PC-9 (cell line): Measurements from ENCODE around the gene GRWD1. TPM values are rescaled to one million over a fixed set of nuclear protein-coding genes. Genes with fewer than 3 reads are reported as not detected.

Experiments used
- BruUV-seq: library from RNA; stranded (reverse); fragments of 400-500 nt; replicated peaks from 2 replicates; lab custom pipeline; 2021; lab: Mats Ljungman, UMichigan
- CTCF ChIA-PET: fragments of 300-600 bp; sonication (Branson Sonifier 250); formaldehyde crosslinking; loops from one replicate; lab custom pipeline; 2022; ENCODE audit warnings: antibody characterized with exemption; lab: Charles Lee
- POLR2A ChIA-PET: fragments of 300-600 bp; sonication (Branson Sonifier 250); formaldehyde crosslinking; loops from one replicate; lab custom pipeline; 2022; ENCODE audit warnings: antibody characterized with exemption; ENCODE audit not compliant: unreplicated experiment; lab: Charles Lee
- DNase-seq, 2 experiments: peaks; one replicate each; pipeline versions ENCODE4 v3.0.0 to v3.0.0-alpha.2; 2015 to 2022; ENCODE audit warnings: mixed read lengths in 1 of 2
- H2AFZ ChIP-seq: fragments of 200-600 bp; sonication (generic); 2 replicates; pipeline ENCODE4 v1.8.1; 2017; ENCODE audit warnings: antibody characterized with exemption
- H3F3A ChIP-seq: fragments of 200-600 bp; sonication (generic); 2 replicates; pipeline ENCODE4 v1.8.1; 2017; ENCODE audit warnings: antibody characterized with exemption, mild to moderate bottlenecking, low read depth; ENCODE audit not compliant: insufficient read depth
- H3K27ac ChIP-seq: fragments of 200-600 bp; sonication (generic); 2 replicates; pipeline ENCODE4 v1.6.1; 2016; ENCODE audit warnings: mixed run types
- H3K27me3 ChIP-seq: fragments of 200-600 bp; sonication (generic); 2 replicates; pipeline ENCODE4 v1.6.1; 2016; ENCODE audit warnings: low read depth, mixed run types; ENCODE audit not compliant: insufficient read depth
- H3K36me3 ChIP-seq: fragments of 200-600 bp; sonication (generic); 2 replicates; pipeline ENCODE4 v1.6.1; 2016; ENCODE audit warnings: low read depth, mixed run types
- H3K4me1 ChIP-seq: fragments of 200-600 bp; sonication (generic); replicated peaks from 2 replicates; pipeline ENCODE4 v1.6.1; 2016; ENCODE audit warnings: mixed run types; ENCODE audit not compliant: insufficient read depth
- H3K4me2 ChIP-seq: fragments of 200-600 bp; sonication (generic); 2 replicates; pipeline ENCODE4 v1.6.1; 2017; ENCODE audit warnings: mixed run types
- H3K4me3 ChIP-seq: fragments of 200-600 bp; sonication (generic); 2 replicates; pipeline ENCODE4 v1.6.1; 2016; ENCODE audit warnings: mixed run types
- H3K79me2 ChIP-seq: fragments of 200-600 bp; sonication (generic); 2 replicates; pipeline ENCODE4 v1.6.1; 2017; ENCODE audit warnings: low read depth, mixed run types
- H3K9me2 ChIP-seq: fragments of 200-600 bp; sonication (generic); 2 replicates; pipeline ENCODE4 v1.8.1; 2017; ENCODE audit warnings: mild to moderate bottlenecking; ENCODE audit not compliant: insufficient read depth
- H3K9me3 ChIP-seq: fragments of 200-600 bp; sonication (generic); 2 replicates; pipeline ENCODE4 v1.8.1; 2016; ENCODE audit warnings: low read depth; ENCODE audit not compliant: insufficient read depth
- H4K20me1 ChIP-seq: fragments of 200-600 bp; sonication (generic); 2 replicates; pipeline ENCODE4 v1.8.1; 2017; ENCODE audit not compliant: insufficient read depth
- EZH2 ChIP-seq: fragments of 200-600 bp; sonication (generic); IDR thresholded peaks from 2 replicates; pipeline ENCODE4 v1.8.0; 2017; ENCODE audit warnings: antibody characterized with exemption, low read depth
- intact Hi-C: fragments of 100-400 bp; cut with micrococcal nuclease; formaldehyde crosslinking; loops from one replicate; pipeline ENCODE4 v1.10.0; 2022; ENCODE audit not compliant: unreplicated experiment
- total RNA-seq: library from RNA; stranded (reverse); gene quantifications from 2 replicates; pipeline ENCODE4 v1.2.3, GENCODE V29; 2021
- TF ChIP-seq, protein P1 (sequence below): fragments of 200-600 bp; sonication (generic); conservative IDR thresholded peaks from 2 replicates; pipeline ENCODE4 v1.6.1; 2017; ENCODE audit warnings: mixed run types, antibody characterized with exemption, mild to moderate bottlenecking, moderate library complexity

Gene GRWD1
- total RNA-seq, 1 experiment from 2014 or later = 35.5 TPM

DNA sequence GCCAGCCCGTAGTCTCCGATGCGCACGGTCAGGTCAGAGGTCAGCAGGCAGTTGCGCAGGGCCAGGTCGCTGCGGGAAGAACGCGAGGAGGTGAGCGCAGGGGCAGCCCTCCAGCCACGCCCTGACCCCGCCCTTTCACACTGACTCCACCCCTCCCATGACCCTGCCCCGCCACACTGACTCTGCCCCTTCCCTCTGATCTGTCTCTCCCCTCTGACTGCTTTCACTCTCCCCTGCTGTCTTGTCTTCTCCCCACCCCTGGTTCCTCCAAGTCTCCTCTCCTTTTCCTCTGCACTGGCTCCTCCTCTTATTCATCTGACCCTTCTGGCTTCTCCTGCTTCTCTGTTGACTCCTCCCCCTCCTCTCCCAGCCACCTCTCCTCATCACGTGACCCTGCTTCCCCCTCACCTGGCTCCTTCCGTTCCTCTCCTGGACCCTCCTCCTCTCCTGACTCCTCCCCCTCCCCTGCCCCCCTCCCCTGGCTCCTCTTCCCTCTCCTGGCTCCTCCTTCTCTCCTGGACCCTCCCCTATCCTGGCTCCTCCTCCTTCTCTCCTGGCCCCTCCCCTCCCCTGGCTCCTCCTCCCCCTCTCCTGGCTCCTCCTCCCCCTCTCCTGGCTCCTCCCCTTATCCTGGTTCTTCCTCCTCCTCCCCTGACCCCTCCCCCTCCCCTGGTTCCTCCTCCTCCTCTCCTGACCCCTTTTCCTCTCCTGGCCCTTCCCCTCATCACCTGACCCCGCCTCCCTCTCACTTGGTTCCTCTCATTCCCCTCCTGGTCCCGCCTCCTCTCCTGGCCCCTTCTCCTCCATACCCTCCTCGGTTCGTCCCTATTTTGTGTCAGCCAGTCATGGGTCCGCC lies 55.9 kb downstream of the GRWD1 start:
- peaks cover 30% of the 10 kb centered on the region for H3F3A ChIP-seq
- H3K4me3 ChIP-seq = peak overlapping the region; percentile 95
- no peaks in the 10 kb centered on the region for H4K20me1 ChIP-seq
- H3K27ac ChIP-seq = peak overlapping the region; percentile 65
- DNase-seq = peak; percentile 96 to 99
- no peaks in the 10 kb centered on the region for H3K9me3 ChIP-seq
- intact Hi-C loops = loop anchor here (1.0 to 5.0 kb wide), 4 partner anchors 8 to 179 kb away; partner anchors contain the start of gene DBP
- TF ChIP-seq EZH2 = no peak
- TF ChIP-seq, protein P1, sequence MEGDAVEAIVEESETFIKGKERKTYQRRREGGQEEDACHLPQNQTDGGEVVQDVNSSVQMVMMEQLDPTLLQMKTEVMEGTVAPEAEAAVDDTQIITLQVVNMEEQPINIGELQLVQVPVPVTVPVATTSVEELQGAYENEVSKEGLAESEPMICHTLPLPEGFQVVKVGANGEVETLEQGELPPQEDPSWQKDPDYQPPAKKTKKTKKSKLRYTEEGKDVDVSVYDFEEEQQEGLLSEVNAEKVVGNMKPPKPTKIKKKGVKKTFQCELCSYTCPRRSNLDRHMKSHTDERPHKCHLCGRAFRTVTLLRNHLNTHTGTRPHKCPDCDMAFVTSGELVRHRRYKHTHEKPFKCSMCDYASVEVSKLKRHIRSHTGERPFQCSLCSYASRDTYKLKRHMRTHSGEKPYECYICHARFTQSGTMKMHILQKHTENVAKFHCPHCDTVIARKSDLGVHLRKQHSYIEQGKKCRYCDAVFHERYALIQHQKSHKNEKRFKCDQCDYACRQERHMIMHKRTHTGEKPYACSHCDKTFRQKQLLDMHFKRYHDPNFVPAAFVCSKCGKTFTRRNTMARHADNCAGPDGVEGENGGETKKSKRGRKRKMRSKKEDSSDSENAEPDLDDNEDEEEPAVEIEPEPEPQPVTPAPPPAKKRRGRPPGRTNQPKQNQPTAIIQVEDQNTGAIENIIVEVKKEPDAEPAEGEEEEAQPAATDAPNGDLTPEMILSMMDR = no peak
- H3K9me2 ChIP-seq = no peaks in the 10 kb centered on the region
- peak overlapping the region; percentile 97 for H2AFZ ChIP-seq
- H3K4me2 ChIP-seq = peak overlapping the region; percentile 98
- BruUV-seq = no TSS peak
- peaks cover 12% of the 10 kb centered on the region for H3K79me2 ChIP-seq
- H3K36me3 ChIP-seq = no peaks in the 10 kb centered on the region
- peaks cover 16% of the 10 kb centered on the region; the same call in 1 of the 2 replicates for H3K4me1 ChIP-seq
- ChIA-PET CTCF (interaction anchor here (0.5 to 1.1 kb wide), 10 partner anchors 9 to 724 kb away, joined by 3 to 19 read pairs (median 4); no protein-coding TSS in a partner anchor), POLR2A (interaction anchor here (0.6 to 1.1 kb wide), 7 partner anchors 8 to 1140 kb away, joined by 3 to 46 read pairs (median 11); partner anchors contain the start of gene SCAF1)
- H3K27me3 ChIP-seq = no peaks in the 10 kb centered on the region

DNA sequence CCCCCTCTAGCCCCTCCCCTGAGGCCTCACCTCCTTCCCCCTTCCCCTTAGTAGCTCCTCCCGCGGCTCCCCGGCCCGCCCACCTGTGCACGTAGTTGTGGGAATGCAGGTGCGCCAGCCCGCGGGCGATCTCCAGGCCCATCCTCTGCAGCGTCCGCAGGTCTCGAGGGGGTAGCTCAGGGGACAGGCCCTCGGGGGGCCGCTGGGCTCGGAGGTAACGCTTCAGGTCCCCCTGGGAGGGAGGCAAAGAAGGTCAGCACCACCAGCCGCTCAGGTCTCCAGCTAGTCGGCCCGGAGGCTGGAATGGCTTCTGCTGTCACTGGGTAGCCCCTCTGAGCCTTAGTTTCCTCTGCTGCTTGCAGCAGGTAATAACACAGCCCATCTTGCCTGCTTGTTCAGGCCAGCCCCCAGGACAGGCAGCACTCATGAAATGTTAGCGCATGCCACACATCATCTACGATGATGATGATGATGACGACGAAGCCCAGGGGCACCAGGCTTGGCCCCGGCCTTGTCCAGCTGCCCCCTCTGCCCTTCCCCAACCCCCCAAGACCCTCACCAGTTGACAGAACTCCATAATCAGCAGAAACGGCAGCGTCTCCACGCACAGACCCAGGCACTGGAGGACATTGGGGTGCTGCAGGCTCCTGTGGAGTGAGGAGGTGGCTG lies 56.7 kb downstream of the GRWD1 start:
- Histone ChIP-seq H3K4me1 (peaks cover 16% of the 10 kb centered on the region; the same call in 1 of the 2 replicates), H3K9me3 (no peaks in the 10 kb centered on the region), H3K79me2 (peaks cover 12% of the 10 kb centered on the region), H4K20me1 (no peaks in the 10 kb centered on the region), H3K27me3 (no peaks in the 10 kb centered on the region), H3K36me3 (no peaks in the 10 kb centered on the region), H3F3A (peaks cover 23% of the 10 kb centered on the region; the same call in 1 of the 2 replicates), H3K27ac (0 out of 2 replicates have a peak overlapping the region, but pooled peaks have one; percentile 12), H3K4me3 (peak overlapping the region; percentile 57; the same call in 1 of the 2 replicates), H3K4me2 (peak overlapping the region; percentile 88), H3K9me2 (no peaks in the 10 kb centered on the region), H2AFZ (peak overlapping the region; percentile 65; the same call in 1 of the 2 replicates)
- intact Hi-C loops = loop anchor here (1.0 to 5.0 kb wide), 3 partner anchors 82 to 180 kb away; partner anchors contain the start of gene DBP
- ChIA-PET CTCF (interaction anchor here (0.5 to 1.1 kb wide), 10 partner anchors 10 to 723 kb away, joined by 3 to 19 read pairs (median 4); no protein-coding TSS in a partner anchor), POLR2A (interaction anchor here (0.5 to 1.1 kb wide), 9 partner anchors 9 to 1139 kb away, joined by 3 to 46 read pairs (median 3); partner anchors contain the start of gene SCAF1)
- no peak for DNase-seq
- BruUV-seq = TSS peak; percentile 78
- no peak for TF ChIP-seq EZH2
- TF ChIP-seq, protein P1 = no peak
